B cell (primary cell): ENCODE measurements around the gene PITRM1. TPM values are rescaled to one million over a fixed set of nuclear protein-coding genes. Genes with fewer than 3 reads are reported as not detected.

Experiments
- ATAC-seq: fragments of 200-7000 bp; cut with Tn5 transposase; one replicate; pipeline ENCODE4 v1.10.0; 2021; ENCODE audit warnings: low read depth, mild to moderate bottlenecking, moderate number of reproducible peaks, moderate library complexity
- CTCF ChIA-PET: fragments of 350-600 bp; sonication (Branson Sonifier 250); formaldehyde crosslinking; loops from one replicate; lab custom pipeline; 2021; ENCODE audit warnings: antibody characterized with exemption, inconsistent platforms; lab: Charles Lee
- POLR2A ChIA-PET: fragments of 350-600 bp; sonication (Branson Sonifier 250); formaldehyde crosslinking; loops from one replicate; lab custom pipeline; 2021; ENCODE audit warnings: antibody characterized with exemption; lab: Charles Lee
- DNase-seq: peaks from one replicate; pipeline ENCODE4 v3.0.0; 2013
- H2AFZ ChIP-seq: 2 replicates; pipeline ENCODE4 v1.6.1; 2012; ENCODE audit warnings: mild to moderate bottlenecking, low read depth, low read length; ENCODE audit not compliant: insufficient read depth, poor library complexity, severe bottlenecking
- H3K27ac ChIP-seq, 2 donors: 1 replicate in 1 of 2; 2 replicates in 1 of 2; pipeline ENCODE4 v1.5.1; 2012 to 2013; ENCODE audit warnings: low read length in 2 of 2, mild to moderate bottlenecking in 2 of 2, moderate library complexity in 1 of 2
- H3K27me3 ChIP-seq, 4 experiments: fragments of 200-600 bp in 1 of 4; sonication (generic) in 1 of 4; replicated peaks in 1 of 4; 1 replicate in 2 of 4; 2 replicates in 2 of 4; pipeline versions ENCODE4 v1.6.1 to v1.7.0; 2013 to 2016; ENCODE audit warnings: low read length in 3 of 4, mild to moderate bottlenecking in 2 of 4, mixed read lengths in 1 of 4, moderate library complexity in 1 of 4; ENCODE audit not compliant: insufficient read depth in 4 of 4, control insufficient read depth in 3 of 4; ENCODE audit errors: control extremely low read depth in 1 of 4
- H3K36me3 ChIP-seq, 2 experiments: replicated peaks in 1 of 2; 1 replicate in 1 of 2; 2 replicates in 1 of 2; pipeline versions ENCODE4 v1.6.1 to v1.7.1; 2013; ENCODE audit warnings: low read length in 1 of 2; ENCODE audit not compliant: insufficient read depth in 2 of 2, control insufficient read depth in 1 of 2; ENCODE audit errors: control extremely low read depth in 1 of 2, extremely low read depth in 1 of 2
- H3K4me1 ChIP-seq, 2 donors: fragments of 200-600 bp in 1 of 2; sonication (generic) in 1 of 2; 1 replicate in 1 of 2; 2 replicates in 1 of 2; pipeline versions ENCODE4 v1.5.1 to v1.6.1; 2013 to 2017; ENCODE audit warnings: low read length in 2 of 2; ENCODE audit not compliant: control insufficient read depth in 2 of 2, insufficient read depth in 2 of 2
- H3K4me2 ChIP-seq: replicated peaks from 2 replicates; pipeline ENCODE3; 2012; ENCODE audit warnings: mild to moderate bottlenecking, low read depth, low read length; ENCODE audit not compliant: poor library complexity, severe bottlenecking
- H3K4me3 ChIP-seq, 5 experiments: fragments of 200-600 bp in 1 of 5; sonication (generic) in 1 of 5; 1 replicate in 3 of 5; 2 replicates in 2 of 5; pipeline versions ENCODE4 v1.5.1 to v1.7.0; 2011 to 2016; ENCODE audit warnings: low read length in 4 of 5, mild to moderate bottlenecking in 4 of 5, low read depth in 2 of 5, control low read depth in 1 of 5, moderate library complexity in 1 of 5; ENCODE audit not compliant: insufficient read depth in 1 of 5; ENCODE audit errors: control extremely low read depth in 1 of 5, extremely low read depth in 1 of 5
- H3K79me2 ChIP-seq: fragments of 200-600 bp; sonication (generic); one replicate; pipeline ENCODE4 v1.6.0; 2016; ENCODE audit warnings: low read length; ENCODE audit not compliant: control insufficient read depth, insufficient read depth
- H3K9ac ChIP-seq: fragments of 200-600 bp; sonication (generic); 2 replicates; pipeline ENCODE4 v1.6.1; 2017; ENCODE audit warnings: mild to moderate bottlenecking, low read length, moderate library complexity
- H3K9me3 ChIP-seq, 3 donors: one replicate each; pipeline versions ENCODE4 v1.6.1 to v1.7.1; 2013; ENCODE audit warnings: low read length in 2 of 3; ENCODE audit not compliant: control insufficient read depth in 2 of 3, insufficient read depth in 1 of 3; ENCODE audit errors: control extremely low read depth in 1 of 3
- H4K20me1 ChIP-seq: 2 replicates; pipeline ENCODE4 v1.6.0; 2012; ENCODE audit warnings: mild to moderate bottlenecking, low read length; ENCODE audit not compliant: insufficient read depth, control insufficient read depth, poor library complexity, severe bottlenecking
- H3K27ac Mint-ChIP-seq: one replicate; pipeline ENCODE4 v1.8.0; 2021; ENCODE audit warnings: mixed read lengths
- H3K27me3 Mint-ChIP-seq: one replicate; pipeline ENCODE4 v1.8.0; 2021; ENCODE audit warnings: mixed read lengths
- H3K4me1 Mint-ChIP-seq: one replicate; pipeline ENCODE4 v1.8.0; 2021; ENCODE audit warnings: mixed read lengths
- H3K4me3 Mint-ChIP-seq: one replicate; pipeline ENCODE4 v1.8.0; 2021; ENCODE audit warnings: mixed read lengths
- H3K9me3 Mint-ChIP-seq: one replicate; pipeline ENCODE4 v1.8.0; 2022; ENCODE audit warnings: mixed read lengths; ENCODE audit not compliant: insufficient read depth
- CTCF ChIP-seq: fragments of 200-600 bp; IDR thresholded peaks from one replicate; pipeline ENCODE4 v1.8.0; 2022; ENCODE audit warnings: antibody characterized with exemption, mild to moderate bottlenecking
- EZH2 ChIP-seq: IDR thresholded peaks from 2 replicates; pipeline ENCODE4 v1.6.1; 2012; ENCODE audit warnings: borderline replicate concordance, low read depth, mild to moderate bottlenecking, moderate library complexity, low read length; ENCODE audit not compliant: insufficient read depth, poor library complexity, severe bottlenecking
- WGBS: methylation state at CpG from one replicate; pipeline ENCODE4 v1.1.5; 2013; ENCODE audit warnings: missing lambda C conversion rate; ENCODE audit not compliant: insufficient coverage; 5-methylcytosine and 5-hydroxymethylcytosine counted together
- intact Hi-C: fragments of 100-400 bp; cut with micrococcal nuclease; formaldehyde crosslinking; loops from one replicate; pipeline ENCODE4 v1.10.0; 2022
- polyA plus RNA-seq: library from polyadenylated mRNA; depleted of rRNA; stranded (reverse); fragments of >200 nt; gene quantifications from 2 replicates; pipeline ENCODE4 v1.2.3, GENCODE V29; 2012
- total RNA-seq, 2 donors: library from RNA; stranded (reverse); fragments of 120-200 nt in 1 of 2; gene quantifications; 1 replicate in 1 of 2; 2 replicates in 1 of 2; pipeline versions ENCODE4 v1.2.3 to v1.2.4, GENCODE V29; 2013 to 2022

PITRM1 gene
- total and polyA plus RNA-seq, 2 donors (not counting 1 experiment from before 2014, with no cell fraction given) = 50.7 to 71.1 TPM

- Histone ChIP-seq H3K9me3 (no peaks in the 10 kb centered on the region), H3K79me2 (no peaks in the 10 kb centered on the region), H3K4me3 (no peak overlapping the region), H3K36me3 (peaks cover 1 to 62% of the 10 kb centered on the region in 2 experiments), H3K4me1 (peaks cover 4 to 7% of the 10 kb centered on the region in 2 donors), H3K27me3 (no peaks in the 10 kb centered on the region), H4K20me1 (no peaks in the 10 kb centered on the region), H3K27ac (no peak overlapping the region), H3K9ac (no peak overlapping the region), H2AFZ (no peak overlapping the region), H3K4me2 (no peak overlapping the region)
- no peak overlapping the region for H3K27ac Mint-ChIP-seq
- H3K4me1 Mint-ChIP-seq = peaks cover 17% of the 10 kb centered on the region
- no peaks in the 10 kb centered on the region for H3K27me3 Mint-ChIP-seq
- H3K4me3 Mint-ChIP-seq = no peak overlapping the region
- 60% methylated on average over 8 of the region's 9 CpGs for WGBS
- intact Hi-C loops = no loop called here
- no peaks in the 10 kb centered on the region for H3K9me3 Mint-ChIP-seq
- CTCF ChIA-PET = no interaction called here
- no peak for TF ChIP-seq CTCF
- no peak for TF ChIP-seq EZH2
- POLR2A ChIA-PET = no interaction called here
- no peak for DNase-seq
- no peak for ATAC-seq
Observed at GRCh38 chr10:3110782-3111620, 61.6 kb downstream of the PITRM1 start.

- intact Hi-C loops = no loop called here
- no peaks in the 10 kb centered on the region for H3K9me3 Mint-ChIP-seq
- DNase-seq (no peak), ATAC-seq (no peak)
- Histone ChIP-seq H3K9ac (no peak overlapping the region), H4K20me1 (no peaks in the 10 kb centered on the region), H3K36me3 (peaks cover 1 to 63% of the 10 kb centered on the region in 2 experiments), H3K79me2 (no peaks in the 10 kb centered on the region), H3K4me1 (peaks cover 4 to 7% of the 10 kb centered on the region in 2 donors), H2AFZ (no peak overlapping the region), H3K9me3 (no peaks in the 10 kb centered on the region), H3K4me2 (no peak overlapping the region), H3K4me3 (no peak overlapping the region), H3K27me3 (no peaks in the 10 kb centered on the region), H3K27ac (no peak overlapping the region)
- H3K4me1 Mint-ChIP-seq = peaks cover 17% of the 10 kb centered on the region
- H3K27ac Mint-ChIP-seq = no peak overlapping the region
- WGBS = 89% methylated on average over 8 of the region's 12 CpGs
- CTCF ChIA-PET = interaction anchor here (1.0 kb wide), 1 partner anchor 8 kb away, joined by 3 read pairs; no protein-coding TSS in a partner anchor
- no peaks in the 10 kb centered on the region for H3K27me3 Mint-ChIP-seq
- no peak overlapping the region for H3K4me3 Mint-ChIP-seq
- TF ChIP-seq EZH2 = no peak
- no peak for TF ChIP-seq CTCF
- POLR2A ChIA-PET = no interaction called here
Observed at GRCh38 chr10:3109633-3110032, 62.9 kb downstream of the PITRM1 start.
